AG04449 (cell line): Measurements from ENCODE around the gene CENPX.

Experiments
- CTCF ChIA-PET: fragments of 350-600 bp; formaldehyde crosslinking; extraction: SDS; loops from one replicate; lab custom pipeline; 2021; ENCODE audit warnings: antibody characterized with exemption; lab: Yijun Ruan, JAX
- POLR2A ChIA-PET: fragments of 400-600, 350-600 bp; formaldehyde crosslinking; extraction: SDS; loops from one replicate; lab custom pipeline; 2020; ENCODE audit warnings: antibody characterized with exemption, inconsistent platforms; lab: Yijun Ruan, JAX
- DNase-seq: peaks from one replicate; pipeline ENCODE4 v3.0.0-alpha.2; 2010; ENCODE audit warnings: low read depth, low spot score
- H3K4me3 ChIP-seq: 2 replicates; pipeline ENCODE4 v1.5.1; 2011; ENCODE audit warnings: low read depth, mild to moderate bottlenecking, control low read depth, low read length
- TF ChIP-seq, protein P1 (sequence below): IDR thresholded peaks from one replicate; pipeline ENCODE4 v1.5.1; 2011; ENCODE audit warnings: mild to moderate bottlenecking, moderate library complexity, low read length, control low read depth, inconsistent platforms; ENCODE audit not compliant: insufficient read depth; ENCODE audit errors: missing control alignments

Gene CENPX

DNA sequence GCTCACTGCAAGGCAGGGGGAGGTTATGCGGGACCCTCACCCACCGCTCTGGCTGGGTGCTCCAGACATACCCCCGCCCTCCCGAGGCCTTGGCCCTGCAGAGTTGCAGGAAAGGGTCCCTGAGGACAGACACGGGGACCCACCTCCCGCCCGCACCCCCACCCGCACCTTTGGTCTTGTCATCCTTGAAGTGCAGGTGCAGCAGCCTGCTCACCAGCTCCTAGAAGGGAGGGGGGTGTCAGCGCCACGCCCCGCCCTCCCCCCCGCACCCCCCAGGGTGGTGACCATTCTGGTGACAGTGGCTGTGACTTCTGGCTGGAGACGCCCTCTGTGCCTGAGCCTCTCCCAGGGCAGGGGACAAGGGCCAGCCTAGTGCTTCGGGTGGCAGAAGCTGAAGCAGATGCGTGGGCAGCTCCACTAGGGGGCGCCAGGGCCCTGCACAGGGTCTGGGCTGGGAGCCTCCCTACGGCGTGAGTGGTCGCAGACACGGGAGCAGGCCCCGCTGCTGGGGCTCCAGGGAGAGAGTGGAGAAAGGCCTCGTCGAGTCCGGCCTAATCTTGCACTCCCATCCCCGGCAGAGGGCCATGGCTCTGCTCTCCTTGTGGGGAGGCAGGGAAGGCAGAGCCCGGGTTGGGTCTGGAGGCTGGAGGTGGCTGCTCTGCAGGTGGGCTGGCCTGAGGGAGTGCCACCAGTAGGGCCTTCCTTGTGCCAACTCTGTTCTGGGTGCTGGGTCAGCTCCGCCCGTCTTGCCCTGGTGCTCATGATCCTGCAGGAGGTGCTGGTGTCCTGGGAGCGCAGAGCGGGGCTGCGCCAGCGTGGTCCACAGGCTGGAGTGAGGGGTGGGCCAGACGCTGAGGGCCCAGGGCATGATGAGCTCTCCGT lies 2.7 kb downstream of the CENPX start:
- no peak overlapping the region for H3K4me3 ChIP-seq
- no peak for DNase-seq
- ChIA-PET POLR2A (interaction anchor here (0.6 to 1.0 kb wide), 4 partner anchors 16 to 223 kb away, joined by 3 to 5 read pairs (median 4); no protein-coding TSS in a partner anchor), CTCF (interaction anchor here (0.7 to 10.7 kb wide), 23 partner anchors 9 to 195 kb away, joined by 3 to 290 read pairs (median 4); partner anchors contain the start of genes ARHGDIA and NOTUM)
- TF ChIP-seq, protein P1, sequence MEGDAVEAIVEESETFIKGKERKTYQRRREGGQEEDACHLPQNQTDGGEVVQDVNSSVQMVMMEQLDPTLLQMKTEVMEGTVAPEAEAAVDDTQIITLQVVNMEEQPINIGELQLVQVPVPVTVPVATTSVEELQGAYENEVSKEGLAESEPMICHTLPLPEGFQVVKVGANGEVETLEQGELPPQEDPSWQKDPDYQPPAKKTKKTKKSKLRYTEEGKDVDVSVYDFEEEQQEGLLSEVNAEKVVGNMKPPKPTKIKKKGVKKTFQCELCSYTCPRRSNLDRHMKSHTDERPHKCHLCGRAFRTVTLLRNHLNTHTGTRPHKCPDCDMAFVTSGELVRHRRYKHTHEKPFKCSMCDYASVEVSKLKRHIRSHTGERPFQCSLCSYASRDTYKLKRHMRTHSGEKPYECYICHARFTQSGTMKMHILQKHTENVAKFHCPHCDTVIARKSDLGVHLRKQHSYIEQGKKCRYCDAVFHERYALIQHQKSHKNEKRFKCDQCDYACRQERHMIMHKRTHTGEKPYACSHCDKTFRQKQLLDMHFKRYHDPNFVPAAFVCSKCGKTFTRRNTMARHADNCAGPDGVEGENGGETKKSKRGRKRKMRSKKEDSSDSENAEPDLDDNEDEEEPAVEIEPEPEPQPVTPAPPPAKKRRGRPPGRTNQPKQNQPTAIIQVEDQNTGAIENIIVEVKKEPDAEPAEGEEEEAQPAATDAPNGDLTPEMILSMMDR, result peak; percentile 86

DNA sequence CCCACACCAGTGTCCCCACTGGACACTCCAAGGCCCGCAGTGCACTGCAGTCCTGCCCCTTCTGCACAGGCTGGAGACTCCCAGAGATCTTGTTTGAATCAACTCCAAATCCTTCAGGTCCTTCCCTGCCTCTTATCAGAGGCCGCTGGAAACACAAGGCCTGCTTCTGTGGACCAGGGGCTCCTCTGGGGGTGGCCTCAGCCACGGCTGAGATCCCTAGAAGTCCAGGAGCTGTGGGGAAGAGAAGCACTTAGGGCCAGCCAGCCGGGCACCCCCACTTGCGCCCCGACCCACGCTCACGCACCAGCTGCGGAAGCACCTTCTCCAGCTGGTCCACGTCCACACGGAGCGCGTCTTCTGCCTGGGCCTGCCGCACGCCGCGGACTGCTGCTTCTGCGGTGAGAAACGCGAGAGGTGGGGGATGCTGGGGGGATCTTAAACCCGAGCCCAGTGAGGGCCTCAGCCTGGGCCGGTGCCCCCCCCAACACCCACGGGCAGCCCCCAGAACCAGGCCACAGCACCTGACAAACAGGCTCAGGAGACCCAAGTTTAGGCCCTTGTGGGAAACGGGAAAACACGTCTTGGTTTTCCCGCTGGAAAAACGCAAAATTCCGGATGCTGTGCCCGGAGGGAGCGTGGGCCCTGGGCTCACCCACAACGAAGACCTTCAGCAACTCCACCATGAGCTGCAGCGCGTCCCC lies 3.5 kb downstream of the CENPX start:
- ChIA-PET POLR2A (interaction anchor here (0.8 to 1.0 kb wide), 2 partner anchors 15 to 60 kb away, joined by 3 to 5 read pairs; no protein-coding TSS in a partner anchor), CTCF (interaction anchor here (1.0 to 10.7 kb wide), 15 partner anchors 8 to 149 kb away, joined by 3 to 290 read pairs (median 6); partner anchors contain the start of genes ARHGDIA and NOTUM)

DNA sequence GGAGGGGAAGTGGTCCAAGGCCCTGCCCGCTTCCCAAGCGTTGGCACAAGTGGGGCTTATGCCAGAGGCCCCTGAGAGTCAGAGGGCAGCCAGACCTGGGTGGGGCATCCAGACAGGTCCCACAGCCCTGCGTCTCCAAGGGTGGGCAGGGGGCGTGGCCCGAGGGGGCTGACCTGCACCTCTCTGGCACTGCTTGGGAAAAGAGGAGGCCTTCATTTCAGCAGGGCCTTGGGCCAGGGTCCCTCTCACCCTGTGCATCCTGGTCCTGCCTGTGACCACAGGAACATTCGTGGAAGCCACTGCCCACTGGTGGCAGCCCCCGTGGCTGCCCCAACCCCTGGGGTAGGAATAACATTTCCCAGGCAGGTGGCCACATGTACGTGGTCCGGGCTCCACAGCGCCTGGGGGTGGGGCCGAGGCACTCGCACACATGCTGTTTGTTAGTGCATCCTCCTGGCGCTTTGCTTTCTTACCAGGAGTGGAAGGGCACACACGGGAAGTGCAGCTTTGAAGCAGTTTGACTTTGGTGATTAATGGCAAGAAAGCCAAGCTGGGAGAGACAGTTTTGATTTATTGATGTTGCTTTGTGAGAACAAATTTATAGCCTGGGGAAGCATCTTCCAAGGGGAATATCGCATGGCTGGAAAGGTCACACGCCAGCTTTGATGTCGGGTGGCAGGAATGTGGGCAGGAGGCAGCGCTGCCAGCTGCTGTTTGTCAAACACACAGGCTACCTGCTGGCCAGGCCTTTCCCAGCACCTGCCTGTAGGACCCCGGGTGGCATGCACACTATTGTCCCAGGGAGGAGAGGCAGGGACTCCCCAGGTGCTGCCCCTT lies 4.3 kb downstream of the CENPX start:
- CTCF ChIA-PET, result interaction anchor here (1.8 to 10.7 kb wide), 6 partner anchors 8 to 63 kb away, joined by 4 to 290 read pairs (median 38); partner anchors contain the start of gene NOTUM
- H3K4me3 ChIP-seq, result no peak overlapping the region
- TF ChIP-seq, protein P1, result no peak
- no peak for DNase-seq
- POLR2A ChIA-PET, result no interaction called here

More for the DNA sequence above, 3.5 kb downstream of the CENPX start:
- TF ChIP-seq, protein P1, result no peak
- no peak overlapping the region for H3K4me3 ChIP-seq
- DNase-seq, result no peak

DNA sequence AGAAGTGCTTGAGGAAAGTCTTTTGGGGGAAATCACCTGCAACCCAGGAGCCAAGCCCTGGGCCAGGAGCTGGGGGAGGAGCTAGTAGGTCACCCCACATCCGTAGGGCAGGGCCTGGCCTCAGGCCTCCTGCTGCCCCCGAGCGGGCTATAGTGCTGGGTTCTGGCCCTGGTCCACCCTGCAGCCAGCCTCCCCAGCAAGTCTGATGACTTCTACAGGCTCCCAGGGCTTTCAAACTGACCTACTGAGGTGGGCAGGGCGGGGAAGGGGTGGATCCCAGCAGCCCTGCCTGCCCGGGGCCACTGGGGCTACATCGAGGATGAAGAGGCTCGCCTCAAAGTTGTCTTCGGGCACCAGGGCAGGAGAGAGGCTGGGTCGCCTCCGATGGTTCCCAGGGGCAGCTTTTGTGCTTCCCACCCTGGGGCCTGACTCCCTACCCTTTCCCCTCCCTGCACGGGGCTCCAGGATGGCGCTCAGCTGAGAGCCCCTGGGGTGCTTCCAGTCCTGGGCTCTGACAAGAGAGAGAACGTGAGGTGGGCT lies 5.0 kb downstream of the CENPX start:
- ChIA-PET POLR2A (no interaction called here), CTCF (interaction anchor here (1.4 to 10.7 kb wide), 4 partner anchors 13 to 62 kb away, joined by 4 to 290 read pairs (median 36); partner anchors contain the start of gene NOTUM)
- TF ChIP-seq, protein P1, result no peak
- DNase-seq, result no peak
- H3K4me3 ChIP-seq, result no peak overlapping the region

DNA sequence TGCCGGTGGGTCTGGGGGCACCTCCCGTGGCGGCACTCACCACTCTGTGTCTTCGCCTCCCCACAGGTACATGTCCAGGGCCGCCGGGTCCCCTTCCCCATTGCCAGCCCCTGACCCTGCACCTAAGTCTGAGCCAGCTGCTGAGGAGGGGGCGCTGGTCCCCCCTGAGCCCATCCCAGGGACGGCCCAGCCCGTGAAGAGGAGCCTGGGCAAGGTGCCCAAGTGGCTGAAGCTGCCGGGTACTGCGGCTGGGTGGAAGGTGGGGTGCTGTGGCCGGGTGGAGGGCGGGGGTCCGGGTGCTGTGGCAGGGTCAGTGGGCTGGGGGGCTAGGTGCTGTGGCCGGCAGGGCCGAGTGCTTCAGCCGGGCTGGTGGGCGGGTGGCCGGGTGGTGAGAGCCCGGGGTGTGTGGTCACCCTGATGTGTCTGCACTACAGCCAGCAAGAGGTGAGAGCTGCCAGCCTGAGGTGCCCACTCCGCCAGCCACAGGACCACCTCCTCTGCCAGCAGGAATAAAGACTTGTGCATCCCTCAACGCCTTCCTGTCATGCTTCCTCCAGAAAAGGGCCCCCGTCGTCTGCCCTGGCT lies 5.7 kb downstream of the CENPX start:
- TF ChIP-seq, protein P1, result no peak
- POLR2A ChIA-PET, result no interaction called here

More for the DNA sequence above, 5.7 kb downstream of the CENPX start:
- CTCF ChIA-PET, result interaction anchor here (1.4 to 10.7 kb wide), 4 partner anchors 13 to 62 kb away, joined by 4 to 290 read pairs (median 36); partner anchors contain the start of gene NOTUM
- no peak for DNase-seq
- no peak overlapping the region for H3K4me3 ChIP-seq
